SK-N-SH treated with all-trans-retinoic acid at 6 μM for 48 hours (cell line): ENCODE measurements around the gene ZNF160.

ENCODE experiments used
- ARNTL ChIP-seq: fragments of 450-650 bp; formaldehyde crosslinking; IDR thresholded peaks from 2 replicates; pipeline ENCODE4 v1.5.0; 2020; ENCODE audit warnings: low read depth, mild to moderate bottlenecking, moderate library complexity, borderline replicate concordance
- CSDC2 ChIP-seq: fragments of 250-450 bp; sonication (Bioruptor Pico); IDR thresholded peaks from 2 replicates; pipeline ENCODE4 v1.5.0; 2020; ENCODE audit warnings: mild to moderate bottlenecking, moderate library complexity
- CSRNP3 ChIP-seq: fragments of 250-450 bp; sonication (Bioruptor Pico); IDR thresholded peaks from 2 replicates; pipeline ENCODE4 v1.5.1; 2021; ENCODE audit warnings: mild to moderate bottlenecking, moderate library complexity
- GLIS3 ChIP-seq: fragments of 250-450 bp; sonication (Bioruptor Pico); IDR thresholded peaks from 2 replicates; pipeline ENCODE4 v1.5.0; 2020; ENCODE audit warnings: mild to moderate bottlenecking, moderate library complexity
- ISL1 ChIP-seq: fragments of 250-450 bp; sonication (Bioruptor Pico); IDR thresholded peaks from 2 replicates; pipeline ENCODE4 v2.1.2; 2022; ENCODE audit warnings: mild to moderate bottlenecking, moderate library complexity
- OSR1 ChIP-seq: fragments of 250-450 bp; sonication (Bioruptor Pico); IDR thresholded peaks from 2 replicates; pipeline ENCODE4 v1.8.0; 2022; ENCODE audit warnings: moderate library complexity, mild to moderate bottlenecking, inconsistent platforms
- PATZ1 ChIP-seq: fragments of 250-450 bp; sonication (Bioruptor Pico); IDR thresholded peaks from 2 replicates; pipeline ENCODE4 v1.8.0; 2020; ENCODE audit warnings: mild to moderate bottlenecking, moderate library complexity, borderline replicate concordance
- POU6F1 ChIP-seq: fragments of 250-450 bp; sonication (Bioruptor Pico); IDR thresholded peaks from 2 replicates; pipeline ENCODE4 v1.8.0; 2021; ENCODE audit warnings: low read depth, mild to moderate bottlenecking, moderate library complexity, borderline replicate concordance
- PPARA ChIP-seq: fragments of 250-450 bp; sonication (Bioruptor Pico); IDR thresholded peaks from 2 replicates; pipeline ENCODE4 v1.5.0; 2020; ENCODE audit warnings: mild to moderate bottlenecking, borderline replicate concordance
- RARB ChIP-seq: fragments of 250-450 bp; sonication (Bioruptor Pico); IDR thresholded peaks from 2 replicates; pipeline ENCODE4 v1.8.0; 2021; ENCODE audit warnings: mild to moderate bottlenecking, moderate library complexity
- TCF4 ChIP-seq: fragments of 250-450 bp; sonication (Bioruptor Pico); IDR thresholded peaks from 2 replicates; pipeline ENCODE4 v1.8.0; 2021; ENCODE audit warnings: mild to moderate bottlenecking, moderate library complexity, borderline replicate concordance
- TSHZ2 ChIP-seq: fragments of 250-450 bp; sonication (Bioruptor Pico); IDR thresholded peaks from 2 replicates; pipeline ENCODE4 v1.5.0; 2020; ENCODE audit warnings: mild to moderate bottlenecking, moderate library complexity
- ZFP3 ChIP-seq: fragments of 250-450 bp; sonication (Bioruptor Pico); IDR thresholded peaks from 2 replicates; pipeline ENCODE4 v1.5.0; 2020; ENCODE audit warnings: mild to moderate bottlenecking, moderate library complexity
- ZNF565 ChIP-seq: fragments of 450-650 bp; formaldehyde crosslinking; conservative IDR thresholded peaks from 2 replicates; pipeline ENCODE4 v1.5.0; 2020; ENCODE audit warnings: low read depth, mild to moderate bottlenecking, moderate library complexity

- TF ChIP-seq RARB (CRISPR knock-in tag) = no peak
- TF ChIP-seq PPARA (CRISPR knock-in tag) = no peak
- TF ChIP-seq POU6F1 (CRISPR knock-in tag) = no peak
- TF ChIP-seq ZNF565 (CRISPR knock-in tag) = no peak
- no peak for TF ChIP-seq ZFP3 (CRISPR knock-in tag)
- no peak for TF ChIP-seq CSDC2 (CRISPR knock-in tag)
- no peak for TF ChIP-seq PATZ1 (CRISPR knock-in tag)
- TF ChIP-seq ARNTL (CRISPR knock-in tag) = no peak
- TF ChIP-seq TSHZ2 (CRISPR knock-in tag) = no peak
- TF ChIP-seq OSR1 (CRISPR knock-in tag) = no peak
- TF ChIP-seq CSRNP3 (CRISPR knock-in tag) = no peak
- no peak for TF ChIP-seq TCF4 (CRISPR knock-in tag)
- TF ChIP-seq ISL1 (CRISPR knock-in tag) = no peak
- no peak for TF ChIP-seq GLIS3 (CRISPR knock-in tag)
Observed at GRCh38 chr19:53068834-53069233, 34.4 kb downstream of the ZNF160 start.
